ENCODE measurements around the gene OR52K2. TPM values are rescaled to one million over a fixed set of nuclear protein-coding genes. Genes with fewer than 3 reads are reported as not detected.

OR52K2 gene
- total and polyA plus RNA-seq, 2 donors (not counting 1 experiment from before 2014, with no cell fraction given) = not detected

DNA sequence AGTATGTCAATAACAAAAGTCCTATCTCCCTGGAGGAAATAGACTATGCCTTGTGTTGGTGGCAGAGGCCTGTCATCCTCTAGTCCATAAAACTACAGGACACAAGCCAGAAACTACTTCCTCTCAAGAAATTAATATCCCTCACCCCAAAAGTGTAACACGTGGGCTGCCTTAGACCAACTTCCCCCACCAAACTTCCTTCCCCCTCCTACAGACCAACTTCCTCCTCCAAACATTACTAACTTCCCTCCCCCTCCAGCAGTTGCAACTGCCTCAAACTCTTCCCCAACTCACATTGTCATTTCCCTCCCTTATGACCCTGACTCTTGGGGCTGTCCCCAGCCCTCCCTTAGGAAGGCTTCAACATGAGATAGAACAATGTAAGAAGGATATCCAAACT lies 6.3 kb downstream of the OR52K2 start:
- no peak overlapping the region for H3K4me3 ChIP-seq (replicated peaks in 1 of 4; ENCODE audit: control extremely low read depth in 1 of 4, insufficient read depth in 1 of 4, low read depth in 3 of 4, low read length in 4 of 4)
- no peak overlapping the region for H3K9ac ChIP-seq (ENCODE audit: insufficient read depth, low read length)
- no peaks in the 10 kb centered on the region for H3K4me1 ChIP-seq (ENCODE audit: control insufficient read depth, extremely low read depth, insufficient read depth, low read length)
- no peaks in the 10 kb centered on the region for H3K79me2 ChIP-seq (ENCODE audit: control insufficient read depth, insufficient read depth, low read length)
- TF ChIP-seq, protein P1, sequence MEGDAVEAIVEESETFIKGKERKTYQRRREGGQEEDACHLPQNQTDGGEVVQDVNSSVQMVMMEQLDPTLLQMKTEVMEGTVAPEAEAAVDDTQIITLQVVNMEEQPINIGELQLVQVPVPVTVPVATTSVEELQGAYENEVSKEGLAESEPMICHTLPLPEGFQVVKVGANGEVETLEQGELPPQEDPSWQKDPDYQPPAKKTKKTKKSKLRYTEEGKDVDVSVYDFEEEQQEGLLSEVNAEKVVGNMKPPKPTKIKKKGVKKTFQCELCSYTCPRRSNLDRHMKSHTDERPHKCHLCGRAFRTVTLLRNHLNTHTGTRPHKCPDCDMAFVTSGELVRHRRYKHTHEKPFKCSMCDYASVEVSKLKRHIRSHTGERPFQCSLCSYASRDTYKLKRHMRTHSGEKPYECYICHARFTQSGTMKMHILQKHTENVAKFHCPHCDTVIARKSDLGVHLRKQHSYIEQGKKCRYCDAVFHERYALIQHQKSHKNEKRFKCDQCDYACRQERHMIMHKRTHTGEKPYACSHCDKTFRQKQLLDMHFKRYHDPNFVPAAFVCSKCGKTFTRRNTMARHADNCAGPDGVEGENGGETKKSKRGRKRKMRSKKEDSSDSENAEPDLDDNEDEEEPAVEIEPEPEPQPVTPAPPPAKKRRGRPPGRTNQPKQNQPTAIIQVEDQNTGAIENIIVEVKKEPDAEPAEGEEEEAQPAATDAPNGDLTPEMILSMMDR (conservative IDR thresholded peaks at IDR 0.05 in 1 of 2, IDR thresholded peaks at IDR 0.05 in 1 of 2; ENCODE audit: low read depth in 1 of 2, low read length in 2 of 2) = no peak
- TF ChIP-seq EZH2 (IDR thresholded peaks at IDR 0.05; ENCODE audit: low read length, missing control alignments) = no peak
- no peaks in the 10 kb centered on the region for H3K9me3 ChIP-seq (ENCODE audit: control insufficient read depth, insufficient read depth, low read depth, low read length)
- H4K20me1 ChIP-seq (ENCODE audit: control insufficient read depth, extremely low read depth, insufficient read depth, low read length) = no peaks in the 10 kb centered on the region
- H3K27me3 ChIP-seq (ENCODE audit: control insufficient read depth, insufficient read depth, low read length) = no peaks in the 10 kb centered on the region
- H3K4me2 ChIP-seq (ENCODE audit: extremely low read depth, insufficient read depth, low read length) = no peak overlapping the region
- DNase-seq (ENCODE audit: low read depth in 2 of 2) = no peak
- H3K27ac ChIP-seq (ENCODE audit: insufficient read depth, low read length) = no peak overlapping the region
- H3K36me3 ChIP-seq (ENCODE audit: control insufficient read depth, insufficient read depth, low read length) = no peaks in the 10 kb centered on the region
- no peak overlapping the region for H2AFZ ChIP-seq (ENCODE audit: low read length)

DNA sequence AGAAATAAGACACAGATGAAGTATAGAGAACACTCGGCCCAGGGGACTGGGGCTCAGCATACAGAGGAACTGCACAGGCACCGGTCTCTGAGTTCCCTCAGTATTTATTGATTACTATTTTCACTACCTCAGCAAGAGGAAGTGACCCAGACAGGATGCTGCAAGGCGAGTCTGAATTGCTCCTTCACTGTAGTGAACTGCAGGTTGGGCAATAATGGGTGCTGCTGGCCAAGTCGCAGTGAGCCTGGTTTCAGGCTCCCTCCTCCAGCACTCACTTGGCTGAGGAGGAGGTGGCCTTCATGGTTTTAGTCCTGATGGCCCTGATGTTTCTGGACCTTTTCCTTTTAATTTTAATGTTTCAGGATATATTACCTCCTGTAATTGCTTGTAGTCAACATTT lies 10.4 kb downstream of the OR52K2 start:
- no peak for DNase-seq (ENCODE audit: low read depth in 2 of 2)
- Histone ChIP-seq H3K9me3 (ENCODE audit: control insufficient read depth, insufficient read depth, low read depth, low read length) (no peaks in the 10 kb centered on the region), H3K4me3 (replicated peaks in 1 of 4; ENCODE audit: control extremely low read depth in 1 of 4, insufficient read depth in 1 of 4, low read depth in 3 of 4, low read length in 4 of 4) (no peak overlapping the region), H4K20me1 (ENCODE audit: control insufficient read depth, extremely low read depth, insufficient read depth, low read length) (no peaks in the 10 kb centered on the region), H3K36me3 (ENCODE audit: control insufficient read depth, insufficient read depth, low read length) (no peaks in the 10 kb centered on the region), H2AFZ (ENCODE audit: low read length) (no peak overlapping the region), H3K4me2 (ENCODE audit: extremely low read depth, insufficient read depth, low read length) (no peak overlapping the region), H3K27me3 (ENCODE audit: control insufficient read depth, insufficient read depth, low read length) (no peaks in the 10 kb centered on the region), H3K27ac (ENCODE audit: insufficient read depth, low read length) (no peak overlapping the region), H3K4me1 (ENCODE audit: control insufficient read depth, extremely low read depth, insufficient read depth, low read length) (no peaks in the 10 kb centered on the region), H3K79me2 (ENCODE audit: control insufficient read depth, insufficient read depth, low read length) (no peaks in the 10 kb centered on the region), H3K9ac (ENCODE audit: insufficient read depth, low read length) (no peak overlapping the region)
- TF ChIP-seq EZH2 (IDR thresholded peaks at IDR 0.05; ENCODE audit: low read length, missing control alignments) = no peak
- TF ChIP-seq, protein P1 (conservative IDR thresholded peaks at IDR 0.05 in 1 of 2, IDR thresholded peaks at IDR 0.05 in 1 of 2; ENCODE audit: low read depth in 1 of 2, low read length in 2 of 2) = no peak

DNA sequence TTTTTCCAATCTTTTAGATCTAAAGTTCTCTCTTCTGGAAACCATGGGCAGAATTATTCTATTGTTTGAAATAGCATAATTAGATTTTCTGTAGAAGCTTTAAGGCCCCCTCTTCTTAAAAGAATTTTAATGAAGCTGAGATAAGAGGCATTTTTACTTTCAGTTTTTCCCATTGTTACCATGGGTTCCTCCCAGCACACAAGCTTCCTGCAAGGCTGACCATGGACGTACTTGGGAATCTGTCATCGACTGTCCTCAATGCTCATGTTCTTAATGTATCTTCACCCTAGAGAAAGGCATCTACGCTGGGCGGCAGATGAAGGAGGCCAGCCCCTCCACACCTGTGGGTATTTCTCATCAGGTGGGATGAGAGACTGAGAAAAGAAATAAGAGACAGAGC lies 11.1 kb downstream of the OR52K2 start:
- Histone ChIP-seq H3K27me3 (ENCODE audit: control insufficient read depth, insufficient read depth, low read length) (no peaks in the 10 kb centered on the region), H3K36me3 (ENCODE audit: control insufficient read depth, insufficient read depth, low read length) (no peaks in the 10 kb centered on the region), H3K9me3 (ENCODE audit: control insufficient read depth, insufficient read depth, low read depth, low read length) (no peaks in the 10 kb centered on the region), H3K27ac (ENCODE audit: insufficient read depth, low read length) (no peak overlapping the region), H3K79me2 (ENCODE audit: control insufficient read depth, insufficient read depth, low read length) (no peaks in the 10 kb centered on the region), H2AFZ (ENCODE audit: low read length) (no peak overlapping the region), H3K9ac (ENCODE audit: insufficient read depth, low read length) (no peak overlapping the region), H3K4me3 (replicated peaks in 1 of 4; ENCODE audit: control extremely low read depth in 1 of 4, insufficient read depth in 1 of 4, low read depth in 3 of 4, low read length in 4 of 4) (no peak overlapping the region), H4K20me1 (ENCODE audit: control insufficient read depth, extremely low read depth, insufficient read depth, low read length) (no peaks in the 10 kb centered on the region), H3K4me2 (ENCODE audit: extremely low read depth, insufficient read depth, low read length) (no peak overlapping the region), H3K4me1 (ENCODE audit: control insufficient read depth, extremely low read depth, insufficient read depth, low read length) (no peaks in the 10 kb centered on the region)
- TF ChIP-seq, protein P1 (conservative IDR thresholded peaks at IDR 0.05 in 1 of 2, IDR thresholded peaks at IDR 0.05 in 1 of 2; ENCODE audit: low read depth in 1 of 2, low read length in 2 of 2) = no peak
- TF ChIP-seq EZH2 (IDR thresholded peaks at IDR 0.05; ENCODE audit: low read length, missing control alignments) = no peak
- no peak for DNase-seq (ENCODE audit: low read depth in 2 of 2)

Data from fibroblast of lung (primary cell).